Mesodermal cell (in vitro differentiated cells): ENCODE data around the gene IRAK3.
"Not testable (repeated sequence)": the region's sequence is repeated elsewhere in the genome, so short reads cannot be mapped to it uniquely, and the experiment has no call there.

Source experiments
- H3K27ac ChIP-seq: 2 replicates; pipeline ENCODE4 v1.7.0; 2013; ENCODE audit warnings: mild to moderate bottlenecking, low read depth, low read length, moderate library complexity; ENCODE audit not compliant: severe bottlenecking
- H3K36me3 ChIP-seq: 2 replicates; pipeline ENCODE4 v1.7.1; 2013; ENCODE audit warnings: mild to moderate bottlenecking, low read length, moderate library complexity; ENCODE audit not compliant: control insufficient read depth, insufficient read depth
- H3K4me1 ChIP-seq: one replicate; pipeline ENCODE4 v1.7.1; 2013; ENCODE audit warnings: mild to moderate bottlenecking, low read length; ENCODE audit not compliant: insufficient read depth, control insufficient read depth, poor library complexity, severe bottlenecking
- H3K4me3 ChIP-seq: 2 replicates; pipeline ENCODE4 v1.7.0; 2013; ENCODE audit warnings: low read length, control low read depth, mild to moderate bottlenecking; ENCODE audit not compliant: insufficient read depth, poor library complexity, severe bottlenecking; ENCODE audit errors: extremely low read depth
- H3K9me3 ChIP-seq: 2 replicates; pipeline ENCODE4 v1.7.1; 2013; ENCODE audit warnings: mild to moderate bottlenecking, low read length, moderate library complexity; ENCODE audit not compliant: control insufficient read depth
- WGBS, 2 experiments: methylation state at CpG; one replicate each; pipeline ENCODE4 v1.1.5; 2013; ENCODE audit warnings: missing lambda C conversion rate in 2 of 2; ENCODE audit not compliant: insufficient coverage in 2 of 2; 5-methylcytosine and 5-hydroxymethylcytosine counted together

The IRAK3 gene

GRCh38 chr12:66288121-66288520 is 99.1 kb downstream of the IRAK3 start:
- H3K27ac ChIP-seq, result no peak overlapping the region
- no peak overlapping the region for H3K4me3 ChIP-seq
- H3K4me1 ChIP-seq, result no peaks in the 10 kb centered on the region
- no peaks in the 10 kb centered on the region for H3K36me3 ChIP-seq
- H3K9me3 ChIP-seq, result no peaks in the 10 kb centered on the region
- WGBS, 2 experiments, result 89 to 95% methylated on average over 4 to 5 of the region's 5 CpGs

- Histone ChIP-seq H3K4me1 (no peaks in the 10 kb centered on the region), H3K36me3 (no peaks in the 10 kb centered on the region), H3K4me3 (no peak overlapping the region), H3K27ac (no peak overlapping the region), H3K9me3 (no peaks in the 10 kb centered on the region)
- 100% methylated on average over 2 of the region's 2 CpGs for WGBS, 2 experiments
These were observed 100.5 kb downstream of the IRAK3 start for GRCh38 chr12:66289485-66289884.

GRCh38 chr12:66290716-66291200 is 101.7 kb downstream of the IRAK3 start:
- Histone ChIP-seq H3K4me1 (no peaks in the 10 kb centered on the region), H3K27ac (no peak overlapping the region), H3K9me3 (no peaks in the 10 kb centered on the region), H3K36me3 (no peaks in the 10 kb centered on the region), H3K4me3 (no peak overlapping the region)
- 83 to 100% methylated on average over 1 of the region's 2 CpGs for WGBS, 2 experiments

- Histone ChIP-seq H3K36me3 (no peaks in the 10 kb centered on the region), H3K9me3 (no peaks in the 10 kb centered on the region), H3K4me3 (no peak overlapping the region), H3K4me1 (no peaks in the 10 kb centered on the region), H3K27ac (no peak overlapping the region)
- WGBS, 2 experiments, result 60% methylated on average over 1 of the region's 1 CpG; no CpG with 5 or more reads in 1 of the 2 experiments
These were observed 107.2 kb downstream of the IRAK3 start for GRCh38 chr12:66296176-66296683.

GRCh38 chr12:66297080-66297479 is 108.1 kb downstream of the IRAK3 start:
- Histone ChIP-seq H3K36me3 (no peaks in the 10 kb centered on the region), H3K9me3 (no peaks in the 10 kb centered on the region), H3K27ac (no peak overlapping the region), H3K4me1 (no peaks in the 10 kb centered on the region), H3K4me3 (no peak overlapping the region)
- 64 to 92% methylated on average over 2 of the region's 4 CpGs for WGBS, 2 experiments

GRCh38 chr12:66297923-66298322 is 108.9 kb downstream of the IRAK3 start:
- Histone ChIP-seq H3K4me3 (no peak overlapping the region), H3K9me3 (no peaks in the 10 kb centered on the region), H3K27ac (no peak overlapping the region), H3K36me3 (no peaks in the 10 kb centered on the region), H3K4me1 (no peaks in the 10 kb centered on the region)
- WGBS, 2 experiments, result no CpG with 5 or more reads among the region's 3 CpGs

- Histone ChIP-seq H3K4me3 (peak within 1 kb of the TSS; percentile 63), H3K27ac (peak within 1 kb of the TSS; percentile 84), H3K9me3 (no peaks in the 10 kb centered on the region), H3K36me3 (peaks cover 4% of the 10 kb centered on the region), H3K4me1 (no peaks in the 10 kb centered on the region)
- WGBS, 2 experiments, result 1% methylated on average over 37 to 41 of the region's 45 CpGs
These were observed 113.2 kb downstream of the IRAK3 start, which contains the start of gene HELB for GRCh38 chr12:66301944-66302826. TSS of gene HELB (plus strand) at chr12:66302493. CDS start at chr12:66302604, 111 bp downstream.

- Histone ChIP-seq H3K4me3 (peak overlapping the region; percentile 63), H3K9me3 (no peaks in the 10 kb centered on the region), H3K27ac (peak overlapping the region; percentile 84), H3K36me3 (peaks cover 4% of the 10 kb centered on the region), H3K4me1 (no peaks in the 10 kb centered on the region)
- no CpG with 5 or more reads among the region's 6 CpGs for WGBS, 2 experiments
These were observed 113.8 kb downstream of the IRAK3 start for GRCh38 chr12:66302827-66303169.

- peak overlapping the region; percentile 63 for H3K4me3 ChIP-seq
- WGBS, 2 experiments, result 82 to 87% methylated on average over 4 to 8 of the region's 14 CpGs
- H3K9me3 ChIP-seq, H3K27ac ChIP-seq, H3K4me1 ChIP-seq, H3K36me3 ChIP-seq: not testable (repeated sequence)
These were observed 114.3 kb downstream of the IRAK3 start for GRCh38 chr12:66303316-66303804.
